Lung (tissue), 12 donors: ENCODE data around the gene SMCP. TPM values are rescaled to one million over a fixed set of nuclear protein-coding genes. Genes with fewer than 3 reads are reported as not detected.

Source experiments
- ATAC-seq: fragments of 200-7000 bp; cut with Tn5 transposase; one replicate; pipeline ENCODE4 v1.9.1; 2020; ENCODE audit warnings: moderate number of reproducible peaks; ENCODE audit not compliant: insufficient read depth, low FRiP score
- DNase-seq, 3 donors: peaks; one replicate each; pipeline ENCODE4 v3.0.0-alpha.2; 2013 to 2017
- H3K27ac ChIP-seq, 2 donors: one replicate each; pipeline ENCODE4 v1.5.1; 2013; ENCODE audit warnings: mild to moderate bottlenecking in 2 of 2, moderate library complexity in 2 of 2, control low read depth in 1 of 2, inconsistent platforms in 1 of 2, low read depth in 1 of 2, low read length in 1 of 2
- H3K27me3 ChIP-seq, 3 donors: one replicate each; pipeline ENCODE4 v1.5.1; 2013; ENCODE audit warnings: low read length in 2 of 3; ENCODE audit not compliant: control insufficient read depth in 3 of 3, insufficient read depth in 3 of 3
- H3K36me3 ChIP-seq, 4 donors: one replicate each; pipeline ENCODE4 v1.5.1; 2013; ENCODE audit warnings: low read length in 4 of 4, mild to moderate bottlenecking in 1 of 4, moderate library complexity in 1 of 4; ENCODE audit not compliant: control insufficient read depth in 4 of 4, insufficient read depth in 4 of 4
- H3K4me1 ChIP-seq, 5 donors: one replicate each; pipeline ENCODE4 v1.5.1; 2013; ENCODE audit warnings: low read length in 5 of 5, mild to moderate bottlenecking in 2 of 5, moderate library complexity in 1 of 5; ENCODE audit not compliant: control insufficient read depth in 5 of 5, insufficient read depth in 5 of 5
- H3K4me3 ChIP-seq: one replicate; pipeline ENCODE4 v1.5.1; 2013; ENCODE audit warnings: mild to moderate bottlenecking, control low read depth, moderate library complexity
- H3K9ac ChIP-seq, 2 donors: one replicate each; pipeline ENCODE4 v1.5.1; 2013; ENCODE audit warnings: low read length in 2 of 2, control low read depth in 1 of 2; ENCODE audit not compliant: insufficient read depth in 1 of 2
- H3K9me3 ChIP-seq, 4 donors: one replicate each; pipeline ENCODE4 v1.5.1; 2013; ENCODE audit warnings: low read length in 3 of 4, mild to moderate bottlenecking in 1 of 4, moderate library complexity in 1 of 4; ENCODE audit not compliant: control insufficient read depth in 4 of 4, insufficient read depth in 3 of 4
- WGBS, 2 donors: extraction: QIAGEN DNeasy Blood & Tissue Kit; methylation state at CpG; one replicate each; pipeline ENCODE4 v1.1.7; 2013; 5-methylcytosine and 5-hydroxymethylcytosine counted together
- polyA plus RNA-seq, 2 donors: library from polyadenylated mRNA; stranded (reverse); fragments of 200-250 nt; gene quantifications; one replicate each; pipeline ENCODE4 v1.2.1, GENCODE V29; 2013
- total RNA-seq, 2 donors: library from RNA; depleted of rRNA in 1 of 2; stranded (reverse); fragments of >200 nt in 1 of 2; gene quantifications; one replicate each; pipeline ENCODE4 v1.2.1, GENCODE V29; 2014 to 2021
- TF ChIP-seq, protein P1 (sequence below): IDR thresholded peaks from 2 replicates; pipeline ENCODE4 v1.5.1; 2012; ENCODE audit warnings: mild to moderate bottlenecking; ENCODE audit errors: control extremely low read depth, extremely low read depth
- donor health status: control.
- donor health status: control.
- donor health status: Bipolar disorder and iron deficiency.
- donor health status: healthy.
- donor health status: DM: yes; HTN: yes; CAD: no.

The SMCP gene
- total and polyA plus RNA-seq, 4 donors, result not detected

DNA sequence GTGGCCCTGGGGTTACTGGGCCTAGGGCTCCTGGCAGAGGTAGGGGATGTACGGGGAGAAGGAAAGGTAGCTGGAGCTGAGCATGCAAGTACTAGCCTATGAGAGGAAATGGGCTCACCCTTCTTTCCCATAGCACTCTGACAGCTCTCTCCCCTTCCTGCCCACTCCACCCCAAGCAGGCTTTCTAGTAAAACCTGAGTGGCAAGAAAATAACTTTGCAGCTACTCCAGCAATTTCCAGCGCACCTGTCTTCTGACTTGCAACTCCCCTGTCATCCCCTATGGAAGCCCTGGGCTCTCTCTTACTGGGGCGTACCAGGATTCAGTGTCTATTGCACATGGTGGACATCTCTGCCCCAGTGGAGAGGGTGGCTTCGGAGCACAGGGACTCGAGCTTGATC is 23.5 kb downstream of the SMCP start:
- TF ChIP-seq, protein P1, sequence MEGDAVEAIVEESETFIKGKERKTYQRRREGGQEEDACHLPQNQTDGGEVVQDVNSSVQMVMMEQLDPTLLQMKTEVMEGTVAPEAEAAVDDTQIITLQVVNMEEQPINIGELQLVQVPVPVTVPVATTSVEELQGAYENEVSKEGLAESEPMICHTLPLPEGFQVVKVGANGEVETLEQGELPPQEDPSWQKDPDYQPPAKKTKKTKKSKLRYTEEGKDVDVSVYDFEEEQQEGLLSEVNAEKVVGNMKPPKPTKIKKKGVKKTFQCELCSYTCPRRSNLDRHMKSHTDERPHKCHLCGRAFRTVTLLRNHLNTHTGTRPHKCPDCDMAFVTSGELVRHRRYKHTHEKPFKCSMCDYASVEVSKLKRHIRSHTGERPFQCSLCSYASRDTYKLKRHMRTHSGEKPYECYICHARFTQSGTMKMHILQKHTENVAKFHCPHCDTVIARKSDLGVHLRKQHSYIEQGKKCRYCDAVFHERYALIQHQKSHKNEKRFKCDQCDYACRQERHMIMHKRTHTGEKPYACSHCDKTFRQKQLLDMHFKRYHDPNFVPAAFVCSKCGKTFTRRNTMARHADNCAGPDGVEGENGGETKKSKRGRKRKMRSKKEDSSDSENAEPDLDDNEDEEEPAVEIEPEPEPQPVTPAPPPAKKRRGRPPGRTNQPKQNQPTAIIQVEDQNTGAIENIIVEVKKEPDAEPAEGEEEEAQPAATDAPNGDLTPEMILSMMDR, result no peak
- WGBS, 2 donors, result 76 to 81% methylated on average over 5 of the region's 5 CpGs
- Histone ChIP-seq H3K9ac (no peak overlapping the region), H3K36me3 (no peaks in the 10 kb centered on the region), H3K4me1 (no peaks in the 10 kb centered on the region), H3K27ac (no peak overlapping the region), H3K9me3 (peaks cover 0 to under 1% (median 0%) of the 10 kb centered on the region in 4 donors), H3K4me3 (no peak overlapping the region), H3K27me3 (no peaks in the 10 kb centered on the region)
- ATAC-seq, result no peak
- peak in 2 of 3 donors; percentile 2 to 4 for DNase-seq

GRCh38 chr1:152902636-152903035 is 24.5 kb downstream of the SMCP start:
- H3K4me3 ChIP-seq, result no peak overlapping the region
- DNase-seq (no peak), ATAC-seq (no peak)
- TF ChIP-seq, protein P1, result no peak
- no peaks in the 10 kb centered on the region for H3K27me3 ChIP-seq
- no peaks in the 10 kb centered on the region for H3K9me3 ChIP-seq
- H3K36me3 ChIP-seq, result no peaks in the 10 kb centered on the region
- no peak overlapping the region for H3K27ac ChIP-seq
- H3K4me1 ChIP-seq, result no peaks in the 10 kb centered on the region
- 67 to 74% methylated on average over 4 of the region's 4 CpGs for WGBS, 2 donors
- no peak overlapping the region for H3K9ac ChIP-seq

DNA sequence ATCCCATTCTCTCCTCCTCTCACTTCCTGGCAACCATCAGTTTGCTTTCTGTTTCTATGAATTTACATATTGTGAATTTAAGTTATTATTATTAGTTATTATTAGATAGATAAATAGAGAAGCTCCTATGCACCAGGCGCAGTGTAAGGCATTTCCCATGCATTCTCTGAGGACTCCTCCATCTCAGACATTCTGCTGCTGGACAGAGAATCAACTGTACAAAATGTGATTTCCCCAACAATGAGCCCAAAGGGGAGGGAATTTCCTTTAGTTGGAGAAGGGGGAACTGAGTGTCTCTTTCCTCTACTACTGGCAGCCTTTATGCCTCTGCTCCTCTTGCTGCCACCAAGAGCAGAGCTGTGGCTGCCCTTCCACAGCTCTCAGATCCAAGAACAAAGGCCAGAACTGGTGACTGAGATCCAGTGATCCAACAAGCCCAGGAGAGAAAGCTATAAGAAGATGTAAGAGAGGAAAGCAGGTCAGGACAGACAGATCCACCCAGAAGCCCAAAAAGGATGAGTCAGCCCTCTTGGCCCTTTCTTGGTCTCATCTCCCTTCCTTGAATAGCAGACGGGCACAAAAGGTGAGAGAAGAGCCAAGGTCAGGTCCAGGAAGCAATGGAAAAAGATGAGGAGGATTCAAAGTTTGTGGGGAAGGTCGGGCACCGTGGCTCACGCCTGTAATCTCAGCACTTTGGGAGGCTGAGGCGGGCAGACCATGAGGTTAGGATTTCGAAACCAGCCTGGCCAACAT is 26.7 kb downstream of the SMCP start:
- Histone ChIP-seq H3K36me3 (no peaks in the 10 kb centered on the region), H3K27ac (no peak overlapping the region), H3K4me1 (no peaks in the 10 kb centered on the region), H3K9me3 (no peaks in the 10 kb centered on the region), H3K4me3 (no peak overlapping the region), H3K27me3 (no peaks in the 10 kb centered on the region), H3K9ac (no peak overlapping the region)
- no peak for ATAC-seq
- TF ChIP-seq, protein P1, result no peak
- 80 to 81% methylated on average over 7 of the region's 7 CpGs for WGBS, 2 donors
- DNase-seq, result no peak
